OCI-LY1 (cell line): ENCODE data around the gene NAGLU.
"Not testable (repeated sequence)": the region's sequence is repeated elsewhere in the genome, so short reads cannot be mapped to it uniquely, and the experiment has no call there.

Source experiments
- H2AFZ ChIP-seq: fragments of 200-600 bp; sonication (generic), shearing (Covaris generic); 2 replicates; pipeline ENCODE4 v1.6.0; 2014; ENCODE audit warnings: antibody characterized with exemption, mild to moderate bottlenecking, low read length
- H3F3A ChIP-seq: fragments of 200-600 bp; sonication (generic), shearing (Covaris generic); 2 replicates; pipeline ENCODE4 v1.6.0; 2014; ENCODE audit warnings: mild to moderate bottlenecking, antibody characterized with exemption, low read length, moderate library complexity; ENCODE audit not compliant: insufficient read depth
- H3K27ac ChIP-seq: fragments of 200-600 bp; sonication (generic); 2 replicates; pipeline ENCODE4 v1.5.1; 2014; ENCODE audit warnings: low read length, mixed run types, mild to moderate bottlenecking, low read depth; ENCODE audit not compliant: poor library complexity, severe bottlenecking
- H3K27me3 ChIP-seq: fragments of 200-600 bp; sonication (generic); 2 replicates; pipeline ENCODE4 v1.6.0; 2014; ENCODE audit warnings: antibody characterized with exemption, mild to moderate bottlenecking, low read length, moderate library complexity; ENCODE audit not compliant: insufficient read depth
- H3K36me3 ChIP-seq: fragments of 200-600 bp; sonication (generic); 2 replicates; pipeline ENCODE4 v1.6.1; 2014; ENCODE audit warnings: mild to moderate bottlenecking, antibody characterized with exemption, low read length, moderate library complexity, mixed read lengths; ENCODE audit not compliant: insufficient read depth
- H3K4me1 ChIP-seq: fragments of 200-600 bp; sonication (generic); 2 replicates; pipeline ENCODE4 v1.5.1; 2014; ENCODE audit warnings: mild to moderate bottlenecking, low read length, moderate library complexity; ENCODE audit not compliant: insufficient read depth, severe bottlenecking
- H3K4me2 ChIP-seq: fragments of 200-600 bp; sonication (generic), shearing (Covaris generic); 2 replicates; pipeline ENCODE4 v1.6.1; 2014; ENCODE audit warnings: low read length
- H3K4me3 ChIP-seq: fragments of 200-600 bp; sonication (generic); 2 replicates; pipeline ENCODE4 v1.5.1; 2014; ENCODE audit warnings: low read length, low read depth, mild to moderate bottlenecking, mixed read lengths; ENCODE audit not compliant: poor library complexity, severe bottlenecking
- H3K79me2 ChIP-seq: fragments of 200-600 bp; shearing (Covaris generic); 2 replicates; pipeline ENCODE4 v1.6.1; 2016; ENCODE audit warnings: mixed run types, low read length, mixed read lengths; ENCODE audit not compliant: insufficient read depth
- H3K9ac ChIP-seq: fragments of 200-600 bp; sonication (generic), shearing (Covaris generic); 2 replicates; pipeline ENCODE4 v1.6.1; 2014; ENCODE audit warnings: mild to moderate bottlenecking, low read length, mixed read lengths
- H3K9me2 ChIP-seq: fragments of 200-600 bp; sonication (generic), shearing (Covaris generic); 2 replicates; pipeline ENCODE4 v1.6.1; 2014; ENCODE audit warnings: low read depth, mild to moderate bottlenecking, low read length, mixed read lengths
- H3K9me3 ChIP-seq: fragments of 200-600 bp; shearing (Covaris generic); 2 replicates; pipeline ENCODE4 v1.6.1; 2014; ENCODE audit warnings: low read length, mixed read lengths
- H4K20me1 ChIP-seq: fragments of 200-600 bp; sonication (generic), shearing (Covaris generic); 2 replicates; pipeline ENCODE4 v1.6.0; 2016; ENCODE audit warnings: mild to moderate bottlenecking, low read length; ENCODE audit not compliant: insufficient read depth
- EZH2 ChIP-seq: fragments of 200-600 bp; sonication (generic), shearing (Covaris generic); IDR thresholded peaks from 2 replicates; pipeline ENCODE4 v1.8.0; 2017; ENCODE audit warnings: borderline replicate concordance, mixed run types, mild to moderate bottlenecking, antibody characterized with exemption, low read length, moderate library complexity, mixed read lengths
- TF ChIP-seq, protein P1 (sequence below): fragments of 200-600 bp; sonication (generic), shearing (Covaris generic); IDR thresholded peaks from 2 replicates; pipeline ENCODE4 v1.5.1; 2017; ENCODE audit warnings: mild to moderate bottlenecking, antibody characterized with exemption, low read length, moderate library complexity, mixed read lengths

The NAGLU gene

GRCh38 chr17:42555961-42556617 is 20.0 kb downstream of the NAGLU start:
- H3K9me3 ChIP-seq, H3K9ac ChIP-seq, H3K9me2 ChIP-seq, H3K4me3 ChIP-seq, H4K20me1 ChIP-seq, H3K36me3 ChIP-seq, H3K4me2 ChIP-seq, H3F3A ChIP-seq, H3K27me3 ChIP-seq, H3K27ac ChIP-seq, H2AFZ ChIP-seq, H3K79me2 ChIP-seq: not testable (repeated sequence)
- TF ChIP-seq, protein P1, sequence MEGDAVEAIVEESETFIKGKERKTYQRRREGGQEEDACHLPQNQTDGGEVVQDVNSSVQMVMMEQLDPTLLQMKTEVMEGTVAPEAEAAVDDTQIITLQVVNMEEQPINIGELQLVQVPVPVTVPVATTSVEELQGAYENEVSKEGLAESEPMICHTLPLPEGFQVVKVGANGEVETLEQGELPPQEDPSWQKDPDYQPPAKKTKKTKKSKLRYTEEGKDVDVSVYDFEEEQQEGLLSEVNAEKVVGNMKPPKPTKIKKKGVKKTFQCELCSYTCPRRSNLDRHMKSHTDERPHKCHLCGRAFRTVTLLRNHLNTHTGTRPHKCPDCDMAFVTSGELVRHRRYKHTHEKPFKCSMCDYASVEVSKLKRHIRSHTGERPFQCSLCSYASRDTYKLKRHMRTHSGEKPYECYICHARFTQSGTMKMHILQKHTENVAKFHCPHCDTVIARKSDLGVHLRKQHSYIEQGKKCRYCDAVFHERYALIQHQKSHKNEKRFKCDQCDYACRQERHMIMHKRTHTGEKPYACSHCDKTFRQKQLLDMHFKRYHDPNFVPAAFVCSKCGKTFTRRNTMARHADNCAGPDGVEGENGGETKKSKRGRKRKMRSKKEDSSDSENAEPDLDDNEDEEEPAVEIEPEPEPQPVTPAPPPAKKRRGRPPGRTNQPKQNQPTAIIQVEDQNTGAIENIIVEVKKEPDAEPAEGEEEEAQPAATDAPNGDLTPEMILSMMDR = peak; percentile 16; the same call in 1 of the 2 replicates
- H3K4me1 ChIP-seq = peaks cover 18% of the 10 kb centered on the region

DNA sequence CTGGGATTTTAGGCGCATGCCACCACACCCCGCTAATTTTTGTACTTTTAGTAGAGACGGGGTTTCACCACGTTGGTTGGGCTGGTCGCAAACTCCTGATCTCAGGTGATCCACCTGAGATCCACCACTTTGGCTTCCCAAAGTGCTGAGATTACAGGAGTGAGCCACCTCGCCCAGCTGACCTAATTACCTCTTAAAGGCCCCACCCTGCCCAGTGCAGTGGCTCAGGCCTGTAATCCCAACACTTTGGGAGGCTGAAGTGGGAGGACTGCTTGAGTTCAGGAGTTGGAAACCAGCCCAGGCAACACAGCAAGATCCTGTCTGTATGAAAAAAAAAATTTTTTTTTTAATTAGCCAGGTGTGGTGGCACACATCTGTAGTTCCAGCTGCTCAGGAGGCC is 23.0 kb downstream of the NAGLU start:
- peaks cover 38% of the 10 kb centered on the region for H3K4me1 ChIP-seq
- H3F3A ChIP-seq = no peaks in the 10 kb centered on the region
- H3K9me3 ChIP-seq = no peaks in the 10 kb centered on the region
- no peaks in the 10 kb centered on the region for H3K79me2 ChIP-seq
- no peak overlapping the region for H3K27ac ChIP-seq
- no peaks in the 10 kb centered on the region for H4K20me1 ChIP-seq
- no peaks in the 10 kb centered on the region for H3K9me2 ChIP-seq
- no peak overlapping the region for H2AFZ ChIP-seq
- H3K4me2 ChIP-seq = no peak overlapping the region
- TF ChIP-seq, protein P1 = no peak
- no peak for TF ChIP-seq EZH2
- no peaks in the 10 kb centered on the region for H3K27me3 ChIP-seq
- H3K9ac ChIP-seq = no peak overlapping the region
- no peaks in the 10 kb centered on the region for H3K36me3 ChIP-seq
- H3K4me3 ChIP-seq = no peak overlapping the region

- Histone ChIP-seq H3K9me3 (no peaks in the 10 kb centered on the region), H3K27me3 (no peaks in the 10 kb centered on the region), H3K79me2 (no peaks in the 10 kb centered on the region), H3K4me3 (no peak overlapping the region), H2AFZ (no peak overlapping the region), H3K4me1 (peaks cover 33% of the 10 kb centered on the region), H4K20me1 (no peaks in the 10 kb centered on the region), H3K36me3 (peaks cover 10% of the 10 kb centered on the region), H3F3A (no peaks in the 10 kb centered on the region), H3K4me2 (no peak overlapping the region), H3K9me2 (no peaks in the 10 kb centered on the region), H3K9ac (no peak overlapping the region), H3K27ac (no peak overlapping the region)
- TF ChIP-seq EZH2 = no peak
- TF ChIP-seq, protein P1 = no peak
Observed at GRCh38 chr17:42560246-42560645, 24.2 kb downstream of the NAGLU start.
